HEK293 (cell line): ENCODE data around the gene ISG20L2.

Source experiments
- OVOL3 ChIP-seq: fragments of 450-650 bp; formaldehyde crosslinking; IDR thresholded peaks from 2 replicates; pipeline ENCODE4 v1.5.1; 2016; ENCODE audit warnings: missing biosample characterization, missing genetic modification characterization
- ZBTB48 ChIP-seq: fragments of 450-650 bp; formaldehyde crosslinking; IDR thresholded peaks from 2 replicates; pipeline ENCODE4 v1.5.1; 2016; ENCODE audit warnings: missing biosample characterization, missing genetic modification characterization
- ZFP69B ChIP-seq: fragments of 450-650 bp; formaldehyde crosslinking; IDR thresholded peaks from 2 replicates; pipeline ENCODE4 v1.5.1; 2016; ENCODE audit warnings: missing biosample characterization, missing genetic modification characterization
- ZNF157 ChIP-seq: fragments of 450-650 bp; formaldehyde crosslinking; IDR thresholded peaks from 2 replicates; pipeline ENCODE4 v1.5.1; 2016; ENCODE audit warnings: missing biosample characterization, missing genetic modification characterization
- ZNF335 ChIP-seq: fragments of 450-650 bp; formaldehyde crosslinking; conservative IDR thresholded peaks from 2 replicates; pipeline ENCODE4 v1.5.1; 2016; ENCODE audit warnings: missing biosample characterization, missing genetic modification characterization
- ZNF394 ChIP-seq: fragments of 450-650 bp; formaldehyde crosslinking; IDR thresholded peaks from 2 replicates; pipeline ENCODE4 v1.5.1; 2016; ENCODE audit warnings: missing biosample characterization, missing genetic modification characterization, mild to moderate bottlenecking, moderate library complexity, borderline replicate concordance
- ZNF596 ChIP-seq: fragments of 450-650 bp; IDR thresholded peaks from 2 replicates; pipeline ENCODE4 v1.5.0; 2018; ENCODE audit warnings: missing biosample characterization, mild to moderate bottlenecking, missing genetic modification characterization, moderate library complexity
- ZNF629 ChIP-seq: fragments of 450-650 bp; formaldehyde crosslinking; IDR thresholded peaks from 2 replicates; pipeline ENCODE4 v1.5.1; 2017; ENCODE audit warnings: missing biosample characterization, missing genetic modification characterization
- ZNF747 ChIP-seq: fragments of 450-650 bp; formaldehyde crosslinking; IDR thresholded peaks from 2 replicates; pipeline ENCODE4 v1.5.1; 2016; ENCODE audit warnings: missing biosample characterization, missing genetic modification characterization
- ZXDB ChIP-seq: fragments of 450-650 bp; formaldehyde crosslinking; IDR thresholded peaks from 2 replicates; pipeline ENCODE4 v1.5.1; 2016; ENCODE audit warnings: missing biosample characterization, missing genetic modification characterization
- TF ChIP-seq, protein P1 (sequence below): fragments of 450-650 bp; formaldehyde crosslinking; conservative IDR thresholded peaks from 2 replicates; pipeline ENCODE4 v1.5.1; 2016; ENCODE audit warnings: low read depth, missing biosample characterization, missing genetic modification characterization
- TF ChIP-seq, protein P2 (sequence below): fragments of 450-650 bp; formaldehyde crosslinking; IDR thresholded peaks from 2 replicates; pipeline ENCODE4 v1.5.1; 2016; ENCODE audit warnings: missing biosample characterization, missing genetic modification characterization, borderline replicate concordance
- TF ChIP-seq, protein P3 (sequence below): fragments of 450-650 bp; formaldehyde crosslinking; IDR thresholded peaks from 2 replicates; pipeline ENCODE4 v1.5.0; 2017; ENCODE audit warnings: missing biosample characterization, missing genetic modification characterization, borderline replicate concordance
- TF ChIP-seq, protein P4 (sequence below): fragments of 450-650 bp; formaldehyde crosslinking; IDR thresholded peaks from 2 replicates; pipeline ENCODE4 v1.5.1; 2017; ENCODE audit warnings: missing biosample characterization, missing genetic modification characterization
- TF ChIP-seq, protein P5 (sequence below): fragments of 450-650 bp; formaldehyde crosslinking; IDR thresholded peaks from 2 replicates; pipeline ENCODE4 v1.5.1; 2016; ENCODE audit warnings: missing biosample characterization, missing genetic modification characterization
- TF ChIP-seq, protein P6 (sequence below): fragments of 450-650 bp; formaldehyde crosslinking; conservative IDR thresholded peaks from 2 replicates; pipeline ENCODE4 v1.5.1; 2016; ENCODE audit warnings: low read depth, missing biosample characterization, missing genetic modification characterization

ISG20L2 gene

DNA sequence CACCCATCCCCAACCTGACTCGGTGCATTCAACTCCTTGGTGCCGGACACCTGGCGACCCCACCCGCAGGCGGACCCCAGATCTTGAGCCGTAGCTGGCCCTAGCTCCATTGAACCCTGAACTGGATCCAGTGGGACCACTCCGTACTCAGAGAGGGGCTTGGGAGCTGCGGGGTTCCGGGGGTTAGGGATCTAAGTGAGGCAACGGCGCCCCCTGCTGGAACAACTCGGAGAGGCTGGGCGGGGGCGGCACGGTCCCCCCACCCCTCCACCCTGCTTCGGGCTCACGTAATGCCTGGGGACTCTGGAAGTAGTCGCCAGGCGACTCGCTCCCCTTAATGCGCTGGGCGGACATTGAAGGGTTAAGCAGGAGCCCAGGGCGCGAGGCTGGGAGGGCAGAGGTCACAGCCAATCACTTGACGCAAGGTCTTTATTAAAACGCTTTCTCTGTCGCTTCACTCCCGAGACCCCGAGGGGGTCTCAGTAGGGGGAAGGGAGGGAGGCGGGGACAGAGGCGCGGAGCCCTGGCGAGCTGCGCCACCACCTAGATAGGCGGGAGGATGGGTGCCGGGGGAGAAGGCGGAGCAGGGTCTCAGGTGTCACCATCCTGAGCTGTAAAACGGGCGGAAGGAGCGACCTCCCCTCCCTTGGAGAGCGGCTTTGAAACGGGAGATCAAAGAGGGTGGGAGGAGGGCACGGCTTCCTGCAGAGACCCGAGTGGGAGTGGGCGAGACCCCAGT is 22.5 kb downstream of the ISG20L2 start (continued):
- TF ChIP-seq, protein P1, sequence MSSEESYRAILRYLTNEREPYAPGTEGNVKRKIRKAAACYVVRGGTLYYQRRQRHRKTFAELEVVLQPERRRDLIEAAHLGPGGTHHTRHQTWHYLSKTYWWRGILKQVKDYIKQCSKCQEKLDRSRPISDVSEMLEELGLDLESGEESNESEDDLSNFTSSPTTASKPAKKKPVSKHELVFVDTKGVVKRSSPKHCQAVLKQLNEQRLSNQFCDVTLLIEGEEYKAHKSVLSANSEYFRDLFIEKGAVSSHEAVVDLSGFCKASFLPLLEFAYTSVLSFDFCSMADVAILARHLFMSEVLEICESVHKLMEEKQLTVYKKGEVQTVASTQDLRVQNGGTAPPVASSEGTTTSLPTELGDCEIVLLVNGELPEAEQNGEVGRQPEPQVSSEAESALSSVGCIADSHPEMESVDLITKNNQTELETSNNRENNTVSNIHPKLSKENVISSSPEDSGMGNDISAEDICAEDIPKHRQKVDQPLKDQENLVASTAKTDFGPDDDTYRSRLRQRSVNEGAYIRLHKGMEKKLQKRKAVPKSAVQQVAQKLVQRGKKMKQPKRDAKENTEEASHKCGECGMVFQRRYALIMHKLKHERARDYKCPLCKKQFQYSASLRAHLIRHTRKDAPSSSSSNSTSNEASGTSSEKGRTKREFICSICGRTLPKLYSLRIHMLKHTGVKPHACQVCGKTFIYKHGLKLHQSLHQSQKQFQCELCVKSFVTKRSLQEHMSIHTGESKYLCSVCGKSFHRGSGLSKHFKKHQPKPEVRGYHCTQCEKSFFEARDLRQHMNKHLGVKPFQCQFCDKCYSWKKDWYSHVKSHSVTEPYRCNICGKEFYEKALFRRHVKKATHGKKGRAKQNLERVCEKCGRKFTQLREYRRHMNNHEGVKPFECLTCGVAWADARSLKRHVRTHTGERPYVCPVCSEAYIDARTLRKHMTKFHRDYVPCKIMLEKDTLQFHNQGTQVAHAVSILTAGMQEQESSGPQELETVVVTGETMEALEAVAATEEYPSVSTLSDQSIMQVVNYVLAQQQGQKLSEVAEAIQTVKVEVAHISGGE (tag by site-specific recombination): peak; percentile 40
- TF ChIP-seq ZNF747 (tag by site-specific recombination): no peak
- 0 out of 2 replicates have a peak, but pooled peaks have one; percentile 35 for TF ChIP-seq ZNF596 (tag by site-specific recombination)
- TF ChIP-seq, protein P2, sequence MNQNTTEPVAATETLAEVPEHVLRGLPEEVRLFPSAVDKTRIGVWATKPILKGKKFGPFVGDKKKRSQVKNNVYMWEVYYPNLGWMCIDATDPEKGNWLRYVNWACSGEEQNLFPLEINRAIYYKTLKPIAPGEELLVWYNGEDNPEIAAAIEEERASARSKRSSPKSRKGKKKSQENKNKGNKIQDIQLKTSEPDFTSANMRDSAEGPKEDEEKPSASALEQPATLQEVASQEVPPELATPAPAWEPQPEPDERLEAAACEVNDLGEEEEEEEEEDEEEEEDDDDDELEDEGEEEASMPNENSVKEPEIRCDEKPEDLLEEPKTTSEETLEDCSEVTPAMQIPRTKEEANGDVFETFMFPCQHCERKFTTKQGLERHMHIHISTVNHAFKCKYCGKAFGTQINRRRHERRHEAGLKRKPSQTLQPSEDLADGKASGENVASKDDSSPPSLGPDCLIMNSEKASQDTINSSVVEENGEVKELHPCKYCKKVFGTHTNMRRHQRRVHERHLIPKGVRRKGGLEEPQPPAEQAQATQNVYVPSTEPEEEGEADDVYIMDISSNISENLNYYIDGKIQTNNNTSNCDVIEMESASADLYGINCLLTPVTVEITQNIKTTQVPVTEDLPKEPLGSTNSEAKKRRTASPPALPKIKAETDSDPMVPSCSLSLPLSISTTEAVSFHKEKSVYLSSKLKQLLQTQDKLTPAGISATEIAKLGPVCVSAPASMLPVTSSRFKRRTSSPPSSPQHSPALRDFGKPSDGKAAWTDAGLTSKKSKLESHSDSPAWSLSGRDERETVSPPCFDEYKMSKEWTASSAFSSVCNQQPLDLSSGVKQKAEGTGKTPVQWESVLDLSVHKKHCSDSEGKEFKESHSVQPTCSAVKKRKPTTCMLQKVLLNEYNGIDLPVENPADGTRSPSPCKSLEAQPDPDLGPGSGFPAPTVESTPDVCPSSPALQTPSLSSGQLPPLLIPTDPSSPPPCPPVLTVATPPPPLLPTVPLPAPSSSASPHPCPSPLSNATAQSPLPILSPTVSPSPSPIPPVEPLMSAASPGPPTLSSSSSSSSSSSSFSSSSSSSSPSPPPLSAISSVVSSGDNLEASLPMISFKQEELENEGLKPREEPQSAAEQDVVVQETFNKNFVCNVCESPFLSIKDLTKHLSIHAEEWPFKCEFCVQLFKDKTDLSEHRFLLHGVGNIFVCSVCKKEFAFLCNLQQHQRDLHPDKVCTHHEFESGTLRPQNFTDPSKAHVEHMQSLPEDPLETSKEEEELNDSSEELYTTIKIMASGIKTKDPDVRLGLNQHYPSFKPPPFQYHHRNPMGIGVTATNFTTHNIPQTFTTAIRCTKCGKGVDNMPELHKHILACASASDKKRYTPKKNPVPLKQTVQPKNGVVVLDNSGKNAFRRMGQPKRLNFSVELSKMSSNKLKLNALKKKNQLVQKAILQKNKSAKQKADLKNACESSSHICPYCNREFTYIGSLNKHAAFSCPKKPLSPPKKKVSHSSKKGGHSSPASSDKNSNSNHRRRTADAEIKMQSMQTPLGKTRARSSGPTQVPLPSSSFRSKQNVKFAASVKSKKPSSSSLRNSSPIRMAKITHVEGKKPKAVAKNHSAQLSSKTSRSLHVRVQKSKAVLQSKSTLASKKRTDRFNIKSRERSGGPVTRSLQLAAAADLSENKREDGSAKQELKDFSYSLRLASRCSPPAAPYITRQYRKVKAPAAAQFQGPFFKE (tag by site-specific recombination): peak; percentile 58; the same call in 1 of the 2 replicates
- peak; percentile 85; the same call in 1 of the 2 replicates for TF ChIP-seq ZFP69B (tag by site-specific recombination)
- peak; percentile 56; the same call in 1 of the 2 replicates for TF ChIP-seq ZNF394 (tag by site-specific recombination)
- TF ChIP-seq, protein P3, sequence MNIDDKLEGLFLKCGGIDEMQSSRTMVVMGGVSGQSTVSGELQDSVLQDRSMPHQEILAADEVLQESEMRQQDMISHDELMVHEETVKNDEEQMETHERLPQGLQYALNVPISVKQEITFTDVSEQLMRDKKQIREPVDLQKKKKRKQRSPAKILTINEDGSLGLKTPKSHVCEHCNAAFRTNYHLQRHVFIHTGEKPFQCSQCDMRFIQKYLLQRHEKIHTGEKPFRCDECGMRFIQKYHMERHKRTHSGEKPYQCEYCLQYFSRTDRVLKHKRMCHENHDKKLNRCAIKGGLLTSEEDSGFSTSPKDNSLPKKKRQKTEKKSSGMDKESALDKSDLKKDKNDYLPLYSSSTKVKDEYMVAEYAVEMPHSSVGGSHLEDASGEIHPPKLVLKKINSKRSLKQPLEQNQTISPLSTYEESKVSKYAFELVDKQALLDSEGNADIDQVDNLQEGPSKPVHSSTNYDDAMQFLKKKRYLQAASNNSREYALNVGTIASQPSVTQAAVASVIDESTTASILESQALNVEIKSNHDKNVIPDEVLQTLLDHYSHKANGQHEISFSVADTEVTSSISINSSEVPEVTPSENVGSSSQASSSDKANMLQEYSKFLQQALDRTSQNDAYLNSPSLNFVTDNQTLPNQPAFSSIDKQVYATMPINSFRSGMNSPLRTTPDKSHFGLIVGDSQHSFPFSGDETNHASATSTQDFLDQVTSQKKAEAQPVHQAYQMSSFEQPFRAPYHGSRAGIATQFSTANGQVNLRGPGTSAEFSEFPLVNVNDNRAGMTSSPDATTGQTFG (tag by site-specific recombination): no peak
- TF ChIP-seq, protein P4, sequence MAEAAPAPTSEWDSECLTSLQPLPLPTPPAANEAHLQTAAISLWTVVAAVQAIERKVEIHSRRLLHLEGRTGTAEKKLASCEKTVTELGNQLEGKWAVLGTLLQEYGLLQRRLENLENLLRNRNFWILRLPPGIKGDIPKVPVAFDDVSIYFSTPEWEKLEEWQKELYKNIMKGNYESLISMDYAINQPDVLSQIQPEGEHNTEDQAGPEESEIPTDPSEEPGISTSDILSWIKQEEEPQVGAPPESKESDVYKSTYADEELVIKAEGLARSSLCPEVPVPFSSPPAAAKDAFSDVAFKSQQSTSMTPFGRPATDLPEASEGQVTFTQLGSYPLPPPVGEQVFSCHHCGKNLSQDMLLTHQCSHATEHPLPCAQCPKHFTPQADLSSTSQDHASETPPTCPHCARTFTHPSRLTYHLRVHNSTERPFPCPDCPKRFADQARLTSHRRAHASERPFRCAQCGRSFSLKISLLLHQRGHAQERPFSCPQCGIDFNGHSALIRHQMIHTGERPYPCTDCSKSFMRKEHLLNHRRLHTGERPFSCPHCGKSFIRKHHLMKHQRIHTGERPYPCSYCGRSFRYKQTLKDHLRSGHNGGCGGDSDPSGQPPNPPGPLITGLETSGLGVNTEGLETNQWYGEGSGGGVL: peak; percentile 84
- TF ChIP-seq, protein P5, sequence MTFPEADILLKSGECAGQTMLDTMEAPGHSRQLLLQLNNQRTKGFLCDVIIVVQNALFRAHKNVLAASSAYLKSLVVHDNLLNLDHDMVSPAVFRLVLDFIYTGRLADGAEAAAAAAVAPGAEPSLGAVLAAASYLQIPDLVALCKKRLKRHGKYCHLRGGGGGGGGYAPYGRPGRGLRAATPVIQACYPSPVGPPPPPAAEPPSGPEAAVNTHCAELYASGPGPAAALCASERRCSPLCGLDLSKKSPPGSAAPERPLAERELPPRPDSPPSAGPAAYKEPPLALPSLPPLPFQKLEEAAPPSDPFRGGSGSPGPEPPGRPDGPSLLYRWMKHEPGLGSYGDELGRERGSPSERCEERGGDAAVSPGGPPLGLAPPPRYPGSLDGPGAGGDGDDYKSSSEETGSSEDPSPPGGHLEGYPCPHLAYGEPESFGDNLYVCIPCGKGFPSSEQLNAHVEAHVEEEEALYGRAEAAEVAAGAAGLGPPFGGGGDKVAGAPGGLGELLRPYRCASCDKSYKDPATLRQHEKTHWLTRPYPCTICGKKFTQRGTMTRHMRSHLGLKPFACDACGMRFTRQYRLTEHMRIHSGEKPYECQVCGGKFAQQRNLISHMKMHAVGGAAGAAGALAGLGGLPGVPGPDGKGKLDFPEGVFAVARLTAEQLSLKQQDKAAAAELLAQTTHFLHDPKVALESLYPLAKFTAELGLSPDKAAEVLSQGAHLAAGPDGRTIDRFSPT (tag by site-specific recombination): peak; percentile 67
- peak; percentile 99 for TF ChIP-seq ZBTB48 (tag by site-specific recombination)
- TF ChIP-seq, protein P6, sequence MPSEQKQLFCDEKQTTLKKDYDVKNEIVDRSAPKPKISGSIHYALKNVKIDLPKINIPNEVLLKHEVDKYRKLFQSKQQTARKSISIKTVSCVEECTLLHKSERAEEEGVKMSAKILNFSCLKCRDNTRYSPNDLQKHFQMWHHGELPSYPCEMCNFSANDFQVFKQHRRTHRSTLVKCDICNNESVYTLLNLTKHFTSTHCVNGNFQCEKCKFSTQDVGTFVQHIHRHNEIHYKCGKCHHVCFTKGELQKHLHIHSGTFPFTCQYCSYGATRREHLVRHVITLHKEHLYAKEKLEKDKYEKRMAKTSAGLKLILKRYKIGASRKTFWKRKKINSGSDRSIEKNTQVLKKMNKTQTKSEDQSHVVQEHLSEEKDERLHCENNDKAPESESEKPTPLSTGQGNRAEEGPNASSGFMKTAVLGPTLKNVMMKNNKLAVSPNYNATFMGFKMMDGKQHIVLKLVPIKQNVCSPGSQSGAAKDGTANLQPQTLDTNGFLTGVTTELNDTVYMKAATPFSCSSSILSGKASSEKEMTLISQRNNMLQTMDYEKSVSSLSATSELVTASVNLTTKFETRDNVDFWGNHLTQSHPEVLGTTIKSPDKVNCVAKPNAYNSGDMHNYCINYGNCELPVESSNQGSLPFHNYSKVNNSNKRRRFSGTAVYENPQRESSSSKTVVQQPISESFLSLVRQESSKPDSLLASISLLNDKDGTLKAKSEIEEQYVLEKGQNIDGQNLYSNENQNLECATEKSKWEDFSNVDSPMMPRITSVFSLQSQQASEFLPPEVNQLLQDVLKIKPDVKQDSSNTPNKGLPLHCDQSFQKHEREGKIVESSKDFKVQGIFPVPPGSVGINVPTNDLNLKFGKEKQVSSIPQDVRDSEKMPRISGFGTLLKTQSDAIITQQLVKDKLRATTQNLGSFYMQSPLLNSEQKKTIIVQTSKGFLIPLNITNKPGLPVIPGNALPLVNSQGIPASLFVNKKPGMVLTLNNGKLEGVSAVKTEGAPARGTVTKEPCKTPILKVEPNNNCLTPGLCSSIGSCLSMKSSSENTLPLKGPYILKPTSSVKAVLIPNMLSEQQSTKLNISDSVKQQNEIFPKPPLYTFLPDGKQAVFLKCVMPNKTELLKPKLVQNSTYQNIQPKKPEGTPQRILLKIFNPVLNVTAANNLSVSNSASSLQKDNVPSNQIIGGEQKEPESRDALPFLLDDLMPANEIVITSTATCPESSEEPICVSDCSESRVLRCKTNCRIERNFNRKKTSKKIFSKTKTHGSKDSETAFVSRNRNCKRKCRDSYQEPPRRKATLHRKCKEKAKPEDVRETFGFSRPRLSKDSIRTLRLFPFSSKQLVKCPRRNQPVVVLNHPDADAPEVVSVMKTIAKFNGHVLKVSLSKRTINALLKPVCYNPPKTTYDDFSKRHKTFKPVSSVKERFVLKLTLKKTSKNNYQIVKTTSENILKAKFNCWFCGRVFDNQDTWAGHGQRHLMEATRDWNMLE (tag by site-specific recombination): no peak
- TF ChIP-seq ZNF157 (tag by site-specific recombination): 0 out of 2 replicates have a peak, but pooled peaks have one; percentile 7
- TF ChIP-seq ZNF629: peak; percentile 82
- TF ChIP-seq OVOL3: no peak
- TF ChIP-seq ZNF335 (tag by site-specific recombination): peak; percentile 93
- peak; percentile 67 for TF ChIP-seq ZXDB (tag by site-specific recombination)
